HFFc6 (cell line): Measurements from ENCODE around the gene BBS9. TPM values are rescaled to one million over a fixed set of nuclear protein-coding genes. Genes with fewer than 3 reads are reported as not detected.

Experiments
- DNase-seq: peaks from one replicate; pipeline ENCODE4 v3.0.0-alpha.2; 2018
- H3K27ac Mint-ChIP-seq: 2 replicates; pipeline ENCODE4 v1.8.0; 2020; ENCODE audit warnings: mild to moderate bottlenecking, mixed read lengths
- H3K27me3 Mint-ChIP-seq: 2 replicates; pipeline ENCODE4 v1.8.0; 2021; ENCODE audit warnings: mild to moderate bottlenecking, moderate library complexity, mixed read lengths; ENCODE audit not compliant: insufficient read depth
- H3K36me3 Mint-ChIP-seq: 2 replicates; pipeline ENCODE4 v1.8.0; 2021; ENCODE audit warnings: low read depth, mixed read lengths
- H3K4me1 Mint-ChIP-seq: 2 replicates; pipeline ENCODE4 v1.8.0; 2020; ENCODE audit warnings: low read depth, mixed read lengths
- H3K4me3 Mint-ChIP-seq: 2 replicates; pipeline ENCODE4 v1.8.0; 2020; ENCODE audit warnings: mild to moderate bottlenecking, moderate library complexity, mixed read lengths
- H3K9me3 Mint-ChIP-seq: 2 replicates; pipeline ENCODE4 v1.8.0; 2020; ENCODE audit warnings: mild to moderate bottlenecking, mixed read lengths
- total RNA-seq, 6 experiments: library from RNA; stranded (reverse); fragmentation: NEBNext Ultra II Directional; extraction: Animal tissue kit (Norgen Biotek cat#: 25700); gene quantifications; 2 replicates in 1 of 6; 3 replicates in 5 of 6; pipeline ENCODE4 v1.2.3, GENCODE V29; 2021
- TF ChIP-seq, protein P1 (sequence below): fragments of 200-600 bp; sonication (generic); IDR thresholded peaks from 2 replicates; pipeline ENCODE4 v1.5.0; 2021; ENCODE audit warnings: antibody characterized with exemption, mild to moderate bottlenecking

The BBS9 gene
- total RNA-seq, 6 experiments from 2014 or later: 10.6 to 13.0 (median 12.1) TPM

DNA sequence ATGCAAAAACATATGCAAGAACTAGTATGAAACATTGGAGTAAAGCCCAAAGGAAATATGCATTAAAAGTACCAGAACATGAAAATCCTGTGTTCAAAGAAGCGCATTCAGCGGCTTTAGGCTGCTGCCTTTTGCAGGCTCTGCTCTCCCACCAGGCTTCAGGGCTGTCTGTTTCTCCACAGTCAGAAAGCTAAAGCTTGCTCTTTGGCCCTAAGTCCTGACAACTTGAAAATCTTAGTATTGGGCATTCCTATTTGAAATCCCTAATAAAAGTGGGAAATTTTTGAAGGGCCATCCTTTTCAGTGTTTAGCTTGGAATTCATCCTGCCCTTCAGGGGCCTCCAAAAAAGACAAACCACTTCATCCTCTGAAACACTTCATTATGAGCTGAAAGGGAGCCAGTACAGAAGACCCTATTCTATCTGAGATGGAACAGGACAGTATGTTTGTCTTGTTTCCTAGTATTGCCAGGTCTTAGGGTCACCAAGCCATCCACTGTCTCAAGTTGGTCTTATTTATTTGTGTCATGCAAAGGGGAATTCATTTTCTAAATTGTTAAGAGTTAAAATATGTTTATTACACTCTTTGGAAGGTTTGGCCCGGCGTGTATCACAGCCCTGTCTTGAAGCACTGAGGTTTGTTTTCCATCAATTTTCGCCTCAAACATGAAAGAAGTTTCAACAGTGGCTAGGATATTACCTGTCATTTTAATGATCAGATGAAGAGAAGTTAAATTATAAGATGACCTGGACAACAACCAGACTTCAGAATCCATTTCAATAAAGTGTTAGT lies 449.7 kb downstream of the BBS9 start:
- DNase-seq: no peak
- Mint-ChIP-seq H3K4me3 (no peak overlapping the region), H3K36me3 (no peaks in the 10 kb centered on the region), H3K27ac (no peak overlapping the region), H3K4me1 (no peaks in the 10 kb centered on the region), H3K9me3 (no peaks in the 10 kb centered on the region), H3K27me3 (no peaks in the 10 kb centered on the region)
- TF ChIP-seq, protein P1, sequence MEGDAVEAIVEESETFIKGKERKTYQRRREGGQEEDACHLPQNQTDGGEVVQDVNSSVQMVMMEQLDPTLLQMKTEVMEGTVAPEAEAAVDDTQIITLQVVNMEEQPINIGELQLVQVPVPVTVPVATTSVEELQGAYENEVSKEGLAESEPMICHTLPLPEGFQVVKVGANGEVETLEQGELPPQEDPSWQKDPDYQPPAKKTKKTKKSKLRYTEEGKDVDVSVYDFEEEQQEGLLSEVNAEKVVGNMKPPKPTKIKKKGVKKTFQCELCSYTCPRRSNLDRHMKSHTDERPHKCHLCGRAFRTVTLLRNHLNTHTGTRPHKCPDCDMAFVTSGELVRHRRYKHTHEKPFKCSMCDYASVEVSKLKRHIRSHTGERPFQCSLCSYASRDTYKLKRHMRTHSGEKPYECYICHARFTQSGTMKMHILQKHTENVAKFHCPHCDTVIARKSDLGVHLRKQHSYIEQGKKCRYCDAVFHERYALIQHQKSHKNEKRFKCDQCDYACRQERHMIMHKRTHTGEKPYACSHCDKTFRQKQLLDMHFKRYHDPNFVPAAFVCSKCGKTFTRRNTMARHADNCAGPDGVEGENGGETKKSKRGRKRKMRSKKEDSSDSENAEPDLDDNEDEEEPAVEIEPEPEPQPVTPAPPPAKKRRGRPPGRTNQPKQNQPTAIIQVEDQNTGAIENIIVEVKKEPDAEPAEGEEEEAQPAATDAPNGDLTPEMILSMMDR: no peak

DNA sequence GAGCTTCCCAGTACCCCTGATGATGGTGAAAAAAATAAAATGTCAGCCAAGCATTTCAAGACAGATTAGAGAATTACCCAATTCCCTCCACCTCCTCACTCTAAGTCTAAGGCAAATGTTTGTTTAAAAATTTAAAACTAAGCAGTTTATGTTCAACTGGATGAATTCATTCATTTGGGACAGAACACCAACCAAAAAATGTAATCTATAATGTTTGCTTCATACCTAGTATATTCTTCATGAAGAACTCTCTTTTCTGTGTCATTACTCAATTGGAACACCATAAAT lies 450.3 kb downstream of the BBS9 start:
- no peak overlapping the region for H3K4me3 Mint-ChIP-seq
- H3K27ac Mint-ChIP-seq: no peak overlapping the region
- no peaks in the 10 kb centered on the region for H3K9me3 Mint-ChIP-seq

DNA sequence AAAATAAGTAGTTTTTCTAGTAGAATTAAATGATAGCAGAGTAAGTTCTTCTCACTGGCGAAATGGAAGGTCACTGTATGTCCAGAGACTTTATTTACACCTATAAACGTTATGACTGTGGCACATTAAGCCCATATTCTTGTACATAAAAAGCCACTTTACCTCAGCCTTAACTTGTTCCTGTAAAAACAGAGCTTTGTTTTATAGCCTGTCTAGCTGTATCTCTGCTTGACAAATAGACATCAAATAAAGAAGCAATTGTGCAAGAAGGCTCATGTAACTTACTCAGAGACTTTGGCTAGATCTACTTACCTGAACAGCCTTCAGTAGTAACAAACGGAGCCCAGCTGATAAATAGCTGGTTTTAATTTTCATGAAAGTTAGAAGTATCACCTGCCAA lies 451.9 kb downstream of the BBS9 start:
- Mint-ChIP-seq H3K4me3 (no peak overlapping the region), H3K9me3 (no peaks in the 10 kb centered on the region), H3K27me3 (no peaks in the 10 kb centered on the region), H3K27ac (no peak overlapping the region), H3K4me1 (no peaks in the 10 kb centered on the region), H3K36me3 (no peaks in the 10 kb centered on the region)
- TF ChIP-seq, protein P1: no peak
- no peak for DNase-seq

More for the DNA sequence above, 450.3 kb downstream of the BBS9 start:
- no peaks in the 10 kb centered on the region for H3K27me3 Mint-ChIP-seq
- no peaks in the 10 kb centered on the region for H3K4me1 Mint-ChIP-seq
- no peak for DNase-seq
- TF ChIP-seq, protein P1: no peak
- no peaks in the 10 kb centered on the region for H3K36me3 Mint-ChIP-seq

DNA sequence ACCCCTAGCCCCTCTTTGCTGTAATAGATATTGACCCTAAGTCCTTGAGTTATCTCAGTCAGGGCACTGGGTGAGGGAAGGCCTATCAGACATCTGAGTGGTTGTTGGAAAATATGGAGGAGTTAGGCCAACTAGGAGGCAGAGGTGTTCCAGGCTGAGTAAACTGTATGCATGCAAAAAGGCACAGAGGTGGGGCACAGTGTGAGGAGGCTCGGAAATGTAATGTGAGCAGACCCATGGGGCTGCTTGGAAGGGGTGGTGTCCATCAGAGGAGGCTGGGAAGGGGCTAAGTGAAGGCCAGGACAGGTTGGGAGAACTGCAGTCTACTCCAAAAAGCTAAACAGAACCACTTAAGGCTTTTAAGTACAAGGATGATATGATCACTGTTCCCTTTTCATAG lies 452.7 kb downstream of the BBS9 start:
- Mint-ChIP-seq H3K27me3 (no peaks in the 10 kb centered on the region), H3K4me1 (no peaks in the 10 kb centered on the region), H3K36me3 (no peaks in the 10 kb centered on the region)

DNA sequence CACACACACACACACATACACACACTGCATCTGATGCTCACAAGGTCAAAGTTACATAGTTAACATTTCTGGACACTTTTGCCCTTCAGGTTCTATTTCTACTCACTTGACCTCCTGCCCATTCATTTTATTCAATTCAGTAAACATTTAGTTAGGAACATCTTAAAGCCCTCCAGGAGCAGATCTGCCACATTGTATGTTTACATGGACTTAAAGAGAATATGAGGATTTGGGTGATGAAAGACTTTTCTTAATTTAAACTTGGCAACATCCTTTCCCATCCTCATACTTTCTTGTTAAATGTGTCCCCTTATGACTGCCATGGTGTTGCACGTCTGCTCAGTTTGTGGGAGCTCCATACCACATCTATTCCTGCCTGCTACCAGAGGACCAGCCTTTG lies 453.2 kb downstream of the BBS9 start:
- TF ChIP-seq, protein P1: no peak
- Mint-ChIP-seq H3K4me1 (no peaks in the 10 kb centered on the region), H3K4me3 (no peak overlapping the region), H3K27ac (no peak overlapping the region), H3K36me3 (no peaks in the 10 kb centered on the region), H3K27me3 (no peaks in the 10 kb centered on the region), H3K9me3 (no peaks in the 10 kb centered on the region)
- DNase-seq: no peak

More for the DNA sequence above, 452.7 kb downstream of the BBS9 start:
- no peak for DNase-seq
- H3K4me3 Mint-ChIP-seq: no peak overlapping the region
- H3K27ac Mint-ChIP-seq: no peak overlapping the region
- no peaks in the 10 kb centered on the region for H3K9me3 Mint-ChIP-seq
- TF ChIP-seq, protein P1: no peak
